Measurements from ENCODE around the gene RPRD1A. TPM values are rescaled to one million over a fixed set of nuclear protein-coding genes. Genes with fewer than 3 reads are reported as not detected.
A peak's percentile ranks its signal among the peaks of the same experiment; 100 is the strongest.

Gene RPRD1A
- total RNA-seq, 2 experiments from 2014 or later, result 21.8 to 25.1 TPM

GRCh38 chr18:35991696-35992095 is 75.7 kb downstream of the RPRD1A start:
- H3K4me3 Mint-ChIP-seq, result no peak overlapping the region
- H3K9me3 ChIP-seq (ENCODE audit: control insufficient read depth in 1 of 2, insufficient read depth in 1 of 2, low read length in 2 of 2), result no peaks in the 10 kb centered on the region

DNA sequence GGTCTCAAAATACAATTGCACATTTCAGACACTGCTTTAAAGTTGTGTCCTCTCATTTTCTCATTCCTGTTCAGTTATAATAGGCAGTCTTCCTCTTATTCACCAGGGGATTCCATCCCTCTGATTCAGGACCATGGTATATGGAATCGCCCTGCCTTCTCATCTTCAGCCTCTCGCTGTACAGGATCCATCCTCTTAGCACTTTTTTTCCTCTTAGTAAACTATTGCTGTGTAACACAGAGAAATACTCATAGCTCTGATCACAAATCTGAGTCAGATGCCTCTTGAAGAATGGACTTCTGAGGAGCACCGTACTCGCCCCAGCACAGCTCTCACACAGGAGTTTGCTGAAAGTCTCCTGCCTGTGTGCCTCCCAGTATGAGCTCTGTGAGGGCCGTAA is 83.5 kb downstream of the RPRD1A start:
- intact Hi-C loops (cut with DNase I, micrococcal nuclease), result no loop called here
- DNase-seq (no peak), ATAC-seq (ENCODE audit: poor library complexity) (no peak)
- H3K27ac ChIP-seq (ENCODE audit: low read depth in 1 of 2, low read length in 2 of 2), result no peak overlapping the region
- Mint-ChIP-seq H3K27me3 (no peaks in the 10 kb centered on the region), H3K9me3 (no peaks in the 10 kb centered on the region), H3K4me3 (no peak overlapping the region), H3K27ac (no peak overlapping the region), H3K36me3 (ENCODE audit: low read depth) (peaks cover 73% of the 10 kb centered on the region), H3K4me1 (ENCODE audit: low read depth) (no peaks in the 10 kb centered on the region)
- ChIA-PET POLR2A (no interaction called here), CTCF (no interaction called here)
- peaks cover 30% of the 10 kb centered on the region for H3K36me3 ChIP-seq (ENCODE audit: insufficient read depth, low read length)
- no peaks in the 10 kb centered on the region for H3K9me3 ChIP-seq (ENCODE audit: control insufficient read depth in 1 of 2, insufficient read depth in 1 of 2, low read length in 2 of 2)
- no peak for TF ChIP-seq CTCF (IDR thresholded peaks at IDR 0.05)
- no peaks in the 10 kb centered on the region for H3K4me1 ChIP-seq (ENCODE audit: insufficient read depth, low read length)
- H3K27me3 ChIP-seq (ENCODE audit: control insufficient read depth in 1 of 2, insufficient read depth in 2 of 2, low read length in 2 of 2), result no peaks in the 10 kb centered on the region
- H3K4me3 ChIP-seq (ENCODE audit: low read length), result no peak overlapping the region

More at GRCh38 chr18:35991696-35992095, 75.7 kb downstream of the RPRD1A start:
- no peak for TF ChIP-seq CTCF (IDR thresholded peaks at IDR 0.05)
- Histone ChIP-seq H3K4me3 (ENCODE audit: low read length) (no peak overlapping the region), H3K27ac (ENCODE audit: low read depth in 1 of 2, low read length in 2 of 2) (no peak overlapping the region), H3K4me1 (ENCODE audit: insufficient read depth, low read length) (no peaks in the 10 kb centered on the region), H3K36me3 (ENCODE audit: insufficient read depth, low read length) (peaks cover 28% of the 10 kb centered on the region), H3K27me3 (ENCODE audit: control insufficient read depth in 1 of 2, insufficient read depth in 2 of 2, low read length in 2 of 2) (no peaks in the 10 kb centered on the region)
- H3K27ac Mint-ChIP-seq, result no peak overlapping the region
- ATAC-seq (ENCODE audit: poor library complexity) (no peak), DNase-seq (no peak)
- no peaks in the 10 kb centered on the region for H3K9me3 Mint-ChIP-seq
- CTCF ChIA-PET, result no interaction called here
- H3K36me3 Mint-ChIP-seq (ENCODE audit: low read depth), result peaks cover 31% of the 10 kb centered on the region
- POLR2A ChIA-PET, result no interaction called here
- intact Hi-C loops (cut with DNase I, micrococcal nuclease), result no loop called here
- H3K27me3 Mint-ChIP-seq, result no peaks in the 10 kb centered on the region
- no peaks in the 10 kb centered on the region for H3K4me1 Mint-ChIP-seq (ENCODE audit: low read depth)

GRCh38 chr18:35983147-35983546 is 84.2 kb downstream of the RPRD1A start:
- no peaks in the 10 kb centered on the region for H3K4me1 Mint-ChIP-seq (ENCODE audit: low read depth)
- H3K4me3 Mint-ChIP-seq, result no peak overlapping the region
- Histone ChIP-seq H3K4me1 (ENCODE audit: insufficient read depth, low read length) (no peaks in the 10 kb centered on the region), H3K36me3 (ENCODE audit: insufficient read depth, low read length) (peaks cover 33% of the 10 kb centered on the region), H3K27ac (ENCODE audit: low read depth in 1 of 2, low read length in 2 of 2) (no peak overlapping the region), H3K27me3 (ENCODE audit: control insufficient read depth in 1 of 2, insufficient read depth in 2 of 2, low read length in 2 of 2) (no peaks in the 10 kb centered on the region), H3K4me3 (ENCODE audit: low read length) (no peak overlapping the region), H3K9me3 (ENCODE audit: control insufficient read depth in 1 of 2, insufficient read depth in 1 of 2, low read length in 2 of 2) (no peaks in the 10 kb centered on the region)
- POLR2A ChIA-PET, result no interaction called here
- H3K9me3 Mint-ChIP-seq, result no peaks in the 10 kb centered on the region
- intact Hi-C loops (cut with DNase I, micrococcal nuclease), result no loop called here
- H3K27me3 Mint-ChIP-seq, result no peaks in the 10 kb centered on the region
- H3K36me3 Mint-ChIP-seq (ENCODE audit: low read depth), result peaks cover 75% of the 10 kb centered on the region
- DNase-seq (no peak), ATAC-seq (ENCODE audit: poor library complexity) (no peak)
- TF ChIP-seq CTCF (IDR thresholded peaks at IDR 0.05), result no peak
- CTCF ChIA-PET, result no interaction called here
- peak overlapping the region; percentile 37 for H3K27ac Mint-ChIP-seq
